ENCODE data around the gene AK5. TPM values are rescaled to one million over a fixed set of nuclear protein-coding genes. Genes with fewer than 3 reads are reported as not detected.

Gene AK5
- total and polyA plus RNA-seq, 2 of the 13 experiments (the other 11 are each of a cell fraction or from before 2014, with no cell fraction given), result not detected

DNA sequence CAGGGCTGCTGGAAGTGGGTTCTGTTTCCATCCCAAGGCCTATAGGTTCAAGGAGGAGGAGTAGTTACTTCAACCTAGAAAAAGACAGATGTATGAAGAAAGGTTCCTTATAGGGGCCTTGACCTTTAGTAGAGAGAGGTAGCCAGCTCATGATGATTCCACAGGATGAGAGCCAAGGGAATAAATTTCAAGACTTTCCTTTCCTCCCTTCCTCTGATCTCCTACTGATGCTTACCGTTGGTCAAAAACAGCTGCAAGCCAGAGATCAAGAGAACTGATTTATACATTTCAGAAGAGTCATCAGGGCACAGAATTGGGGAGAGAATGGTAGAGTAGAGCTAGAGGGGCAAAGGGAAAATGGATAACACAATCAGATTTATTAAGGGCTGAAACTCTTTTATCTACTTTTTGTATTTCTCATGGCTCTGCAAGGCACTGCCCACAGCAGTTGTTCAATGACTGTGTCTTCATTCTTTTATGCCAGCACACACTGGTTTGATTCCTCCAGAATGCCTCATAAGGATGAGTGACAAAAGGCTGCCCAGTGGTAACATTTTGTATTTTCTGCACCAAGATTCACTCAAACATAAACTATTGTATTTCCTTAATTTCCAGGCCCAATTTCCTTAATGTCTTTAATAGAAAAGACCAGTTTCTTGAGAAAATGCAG lies 37.4 kb downstream of the AK5 start (continued):
- TF ChIP-seq ZSCAN20 (CRISPR knock-in tag; IDR thresholded peaks at IDR 0.05; ENCODE audit: borderline replicate concordance) (no peak), ZNF468 (CRISPR knock-in tag; IDR thresholded peaks at IDR 0.05) (no peak), RARA (CRISPR knock-in tag; IDR thresholded peaks at IDR 0.05) (no peak), ZNF337 (CRISPR knock-in tag; IDR thresholded peaks at IDR 0.05; ENCODE audit: borderline replicate concordance, low read depth) (no peak), ZNF543 (CRISPR knock-in tag; IDR thresholded peaks at IDR 0.05) (no peak), NCOA1 (CRISPR knock-in tag; IDR thresholded peaks at IDR 0.05) (no peak)

DNA sequence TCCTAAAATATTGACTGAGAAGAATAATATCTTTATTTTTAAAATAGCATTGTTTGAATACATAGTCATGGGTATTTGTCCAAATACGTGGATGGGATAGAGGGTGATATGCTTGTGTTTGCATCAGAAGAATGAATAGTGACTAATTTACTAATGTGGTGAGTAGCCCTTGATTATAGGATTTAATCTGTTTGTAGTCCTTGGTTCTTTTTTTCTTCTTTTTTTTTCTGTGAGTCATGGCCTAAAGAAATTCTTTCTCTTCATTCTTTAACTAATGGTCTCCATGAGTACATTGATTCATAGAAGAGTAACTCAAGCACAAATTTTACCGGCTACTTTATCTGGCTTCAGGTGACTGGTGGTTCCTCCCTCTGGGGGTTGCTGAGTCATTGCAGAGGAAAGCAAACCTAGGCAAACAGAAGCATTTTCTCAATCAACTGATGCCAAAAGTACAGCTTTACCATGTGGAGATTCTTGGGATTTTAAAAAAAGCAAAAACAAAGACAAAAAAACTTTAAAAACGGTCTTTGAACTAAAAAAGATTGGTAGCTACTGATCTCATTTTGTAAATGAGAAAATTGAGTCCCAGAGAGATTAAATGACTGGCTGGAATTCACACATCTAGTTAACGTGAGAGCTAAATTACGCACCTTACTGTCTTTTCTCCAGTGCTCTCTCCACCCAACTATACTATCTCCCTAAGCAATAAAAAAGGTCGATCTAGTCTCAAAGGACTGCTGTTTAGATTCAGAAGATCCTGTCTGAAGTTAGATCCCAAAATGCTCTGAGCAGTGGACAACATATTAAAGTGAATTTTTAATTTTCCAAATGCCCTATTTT lies 40.5 kb downstream of the AK5 start:
- DNase-seq (ENCODE audit: low spot score) (peak; percentile 45), ATAC-seq (peak; percentile 34; the same call in 1 of the 3 replicates), FAIRE-seq (no peak)
- intact Hi-C loops (cut with micrococcal nuclease; ENCODE audit: unreplicated experiment), result no loop called here
- H3K4me3 ChIP-seq (replicated peaks in 1 of 3; ENCODE audit: insufficient read depth in 1 of 3, low read depth in 2 of 3, low read length in 3 of 3), result no peak overlapping the region
- no peaks in the 10 kb centered on the region for H4K20me1 ChIP-seq (ENCODE audit: insufficient read depth, low read length)
- ChIA-PET CTCF (ENCODE audit: low intra/inter-chr PET ratio, low total read pairs) (no interaction called here), POLR2A (no interaction called here)
- no peaks in the 10 kb centered on the region for H3K36me3 ChIP-seq (replicated peaks in 1 of 2; ENCODE audit: control insufficient read depth in 1 of 2, insufficient read depth in 2 of 2, low read length in 2 of 2)
- H3K4me1 ChIP-seq (ENCODE audit: insufficient read depth, low read length), result peaks cover 13% of the 10 kb centered on the region
- H3K9me3 ChIP-seq (ENCODE audit: low read length), result no peaks in the 10 kb centered on the region
- in situ Hi-C loops (cut with HindIII; ENCODE audit: extremely low pct_ligation_motif_present, low pct_unique_long_range_greater_than_20kb), result no loop called here
- 12% methylated on average over 6 of the region's 6 CpGs for WGBS (ENCODE audit: low lambda C conversion rate)
- no peak overlapping the region for H3K4me2 ChIP-seq (ENCODE audit: low read depth, low read length)
- no peak overlapping the region for H2AFZ ChIP-seq (ENCODE audit: low read length)
- H3K9ac ChIP-seq (ENCODE audit: insufficient read depth, low read depth, low read length), result no peak overlapping the region
- no peak overlapping the region for H3K27ac ChIP-seq (ENCODE audit: extremely low read length, insufficient read depth, low read length)
- TF ChIP-seq FOSL2 (CRISPR knock-in tag; IDR thresholded peaks at IDR 0.05) (peak; percentile 59), NFE2L2 (IDR thresholded peaks at IDR 0.05; ENCODE audit: low read length) (peak; percentile 80), MAFK (conservative IDR thresholded peaks at IDR 0.05 in 1 of 2, IDR thresholded peaks at IDR 0.05 in 1 of 2; ENCODE audit: low read length in 2 of 2) (0 out of 4 replicates have a peak, but pooled peaks of 1 of the 2 experiments have one; percentile 12), NFE2 (CRISPR knock-in tag; IDR thresholded peaks at IDR 0.05) (peak; percentile 81; the same call in 1 of the 2 replicates), JUN (CRISPR knock-in tag; IDR thresholded peaks at IDR 0.05) (no peak)
- no peaks in the 10 kb centered on the region for H3K27me3 ChIP-seq (ENCODE audit: control insufficient read depth in 1 of 2, insufficient read depth in 2 of 2, low read length in 2 of 2)
- no TSS peak for BruUV-seq (replicated peaks)
- no peaks in the 10 kb centered on the region for H3K79me2 ChIP-seq (ENCODE audit: insufficient read depth, low read length)
